CD4-positive, alpha-beta memory T cell (primary cell): ENCODE results near the gene BCL2L12. TPM values are rescaled to one million over a fixed set of nuclear protein-coding genes. Genes with fewer than 3 reads are reported as not detected.
"Not testable (repeated sequence)": the region's sequence is repeated elsewhere in the genome, so short reads cannot be mapped to it uniquely, and the experiment has no call there.

Experiments used
- CTCF ChIA-PET: fragments of 350-600 bp; sonication (Branson Sonifier 250); formaldehyde crosslinking; loops from one replicate; lab custom pipeline; 2021; ENCODE audit warnings: inconsistent platforms; ENCODE audit not compliant: partially characterized antibody; lab: Charles Lee
- POLR2A ChIA-PET: fragments of 350-600 bp; sonication (Branson Sonifier 250); formaldehyde crosslinking; loops from one replicate; lab custom pipeline; 2021; ENCODE audit not compliant: partially characterized antibody; lab: Charles Lee
- DNase-seq, 5 donors: peaks; one replicate each; pipeline versions ENCODE4 v3.0.0 to v3.0.0-alpha.2; 2020 to 2022; ENCODE audit warnings: mixed read lengths in 1 of 5
- H3K27ac ChIP-seq: one replicate; pipeline ENCODE4 v1.7.0; 2013; ENCODE audit warnings: low read depth, low read length
- H3K27me3 ChIP-seq: 2 replicates; pipeline ENCODE4 v1.7.0; 2013; ENCODE audit warnings: mild to moderate bottlenecking, low read length, moderate library complexity; ENCODE audit not compliant: insufficient read depth
- H3K36me3 ChIP-seq: 2 replicates; pipeline ENCODE4 v1.7.0; 2013; ENCODE audit warnings: mild to moderate bottlenecking, low read length, moderate library complexity; ENCODE audit not compliant: insufficient read depth
- H3K4me1 ChIP-seq: 2 replicates; pipeline ENCODE4 v1.7.0; 2013; ENCODE audit warnings: mild to moderate bottlenecking, low read length, moderate library complexity; ENCODE audit not compliant: insufficient read depth
- H3K4me3 ChIP-seq, 2 donors: one replicate each; pipeline ENCODE4 v1.7.0; 2013; ENCODE audit warnings: low read length in 2 of 2, mild to moderate bottlenecking in 1 of 2
- H3K9me3 ChIP-seq, 2 donors: one replicate each; pipeline ENCODE4 v1.7.0; 2013; ENCODE audit warnings: low read length in 2 of 2, control low read depth in 1 of 2; ENCODE audit not compliant: control insufficient read depth in 1 of 2
- H3K27ac Mint-ChIP-seq, 7 donors: one replicate each; pipeline ENCODE4 v1.8.0; 2020 to 2021; ENCODE audit warnings: mixed read lengths in 7 of 7, mild to moderate bottlenecking in 6 of 7, inconsistent platforms in 3 of 7, moderate library complexity in 3 of 7
- H3K27me3 Mint-ChIP-seq, 2 donors: one replicate each; pipeline ENCODE4 v1.8.0; 2020 to 2021; ENCODE audit warnings: mixed read lengths in 2 of 2
- H3K36me3 Mint-ChIP-seq, 2 donors: one replicate each; pipeline ENCODE4 v1.8.0; 2020 to 2021; ENCODE audit warnings: mixed read lengths in 2 of 2, inconsistent platforms in 1 of 2, mild to moderate bottlenecking in 1 of 2
- H3K4me1 Mint-ChIP-seq, 4 donors: one replicate each; pipeline ENCODE4 v1.8.0; 2020 to 2021; ENCODE audit warnings: mixed read lengths in 4 of 4, mild to moderate bottlenecking in 1 of 4
- H3K4me3 Mint-ChIP-seq, 8 donors: one replicate each; pipeline ENCODE4 v1.8.0; 2020 to 2021; ENCODE audit warnings: mixed read lengths in 8 of 8, mild to moderate bottlenecking in 7 of 8, moderate library complexity in 6 of 8, inconsistent platforms in 3 of 8
- H3K9me3 Mint-ChIP-seq, 8 donors: one replicate each; pipeline ENCODE4 v1.8.0; 2020 to 2021; ENCODE audit warnings: mixed read lengths in 8 of 8, mild to moderate bottlenecking in 5 of 8, inconsistent platforms in 3 of 8, moderate library complexity in 1 of 8
- intact Hi-C: fragments of 100-400 bp; cut with micrococcal nuclease; formaldehyde crosslinking; loops from one replicate; pipeline ENCODE4 v1.15.1; 2023
- microRNA-seq: library from miRNA; unstranded; fragments of <30 nt; microRNA quantifications from one replicate; pipeline ENCODE4 v1.2.0, GENCODE V29; 2021; ENCODE audit warnings: borderline replicate concordance, borderline number of aligned reads, borderline microRNAs expressed, mixed read lengths
- polyA plus RNA-seq, 2 donors: library from polyadenylated mRNA; unstranded; fragments of 300-500 nt; fragmentation: Illumina TruSeq; gene quantifications; one replicate each; pipeline ENCODE4 v1.2.3, GENCODE V29; 2021
- total RNA-seq, 2 experiments: library from RNA; stranded (reverse); gene quantifications; one replicate each; pipeline ENCODE4 v1.2.3, GENCODE V29; 2021

BCL2L12 gene
- total and polyA plus RNA-seq, 4 experiments from 2014 or later = 16.3 to 22.1 (median 19.5) TPM

DNA sequence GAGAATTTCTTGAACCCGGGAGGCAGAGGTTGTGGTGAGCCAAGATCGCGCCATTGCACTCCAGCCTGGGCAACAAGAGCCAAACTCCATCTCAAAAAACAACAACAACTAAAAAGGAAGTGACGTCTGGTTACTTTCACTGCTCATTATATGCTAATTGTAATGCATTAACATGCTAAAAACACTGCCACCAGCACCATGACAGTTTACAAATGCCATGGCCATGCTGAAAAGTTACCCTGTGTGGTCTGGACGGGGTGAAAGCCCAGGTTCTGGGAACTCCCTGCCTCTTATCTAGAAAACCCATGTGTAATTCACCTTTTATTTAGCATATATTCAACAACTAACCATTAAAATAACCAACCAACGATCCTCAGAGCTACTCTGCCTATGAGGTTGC lies 53.3 kb downstream of the BCL2L12 start:
- no peak for DNase-seq
- Mint-ChIP-seq H3K4me1 (peaks cover 7 to 12% (median 10%) of the 10 kb centered on the region in 4 donors), H3K27ac (peak overlapping the region in 5 of 7 donors; percentile 47 to 98 (median 79)), H3K27me3 (no peaks in the 10 kb centered on the region), H3K4me3 (peak overlapping the region in 7 of 8 donors; percentile 15 to 67 (median 55)), H3K36me3 (peaks cover 5 to 11% of the 10 kb centered on the region in 2 donors), H3K9me3 (peaks cover 0 to 6% (median 0%) of the 10 kb centered on the region in 8 donors)
- ChIA-PET POLR2A (interaction anchor here (1.1 kb wide), 1 partner anchor 133 kb away, joined by 3 read pairs; no protein-coding TSS in a partner anchor), CTCF (no interaction called here)
- no peaks in the 10 kb centered on the region for H3K36me3 ChIP-seq
- peaks cover 12% of the 10 kb centered on the region for H3K4me1 ChIP-seq
- H3K27me3 ChIP-seq = no peaks in the 10 kb centered on the region
- no peak overlapping the region for H3K4me3 ChIP-seq
- intact Hi-C loops = loop anchor here (5.0 kb wide), 1 partner anchor 158 kb away; the partner anchor contains the start of genes AKT1S1 and TBC1D17
- no peak overlapping the region for H3K27ac ChIP-seq
- H3K9me3 ChIP-seq = no peaks in the 10 kb centered on the region

DNA sequence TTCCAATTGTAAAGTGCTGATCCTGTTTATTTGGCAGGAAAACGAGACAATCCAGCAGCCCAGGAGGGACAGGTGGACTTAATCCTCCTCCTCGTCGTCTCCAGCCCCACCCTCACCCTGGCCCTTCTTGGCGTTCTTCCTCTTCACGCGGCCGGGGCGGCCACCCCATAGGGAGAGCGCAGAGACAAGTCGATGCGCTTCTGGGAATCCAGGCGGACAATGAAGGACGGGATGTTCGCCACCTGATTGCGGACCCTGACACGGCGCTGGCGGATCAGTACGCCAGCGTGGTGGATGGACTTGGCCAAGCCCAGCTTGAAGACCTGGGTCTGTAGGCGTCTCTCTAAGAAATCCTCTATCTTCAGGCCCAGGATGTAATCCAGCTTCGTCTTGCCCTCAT lies 53.7 kb downstream of the BCL2L12 start:
- H3K36me3 ChIP-seq, DNase-seq, H3K9me3 Mint-ChIP-seq, POLR2A ChIA-PET, H3K9me3 ChIP-seq, H3K27ac ChIP-seq, H3K27me3 ChIP-seq, H3K4me3 ChIP-seq, H3K27me3 Mint-ChIP-seq: not testable (repeated sequence)
- Mint-ChIP-seq H3K36me3 (peaks cover 5 to 14% of the 10 kb centered on the region in 2 donors), H3K4me3 (peak overlapping the region in 4 of 8 donors; percentile 15 to 67 (median 57)), H3K4me1 (peaks cover 7 to 12% (median 10%) of the 10 kb centered on the region in 4 donors), H3K27ac (peak overlapping the region in 2 of 7 donors; percentile 50 to 79)
- intact Hi-C loops = loop anchor here (5.0 kb wide), 1 partner anchor 158 kb away; the partner anchor contains the start of genes AKT1S1 and TBC1D17
- H3K4me1 ChIP-seq = peaks cover 12% of the 10 kb centered on the region
- CTCF ChIA-PET = interaction anchor here (0.7 kb wide), 1 partner anchor 405 kb away, joined by 3 read pairs; no protein-coding TSS in a partner anchor

Small RNA genes lying within 50 kb of the gene (microRNA-seq; reads per million reads assigned to microRNA genes)
- not detected for gene MIR5088

Other genes with a start within 250 kb of the BCL2L12 start
- not detected for gene PTH2, start 242.5 kb upstream of the BCL2L12 start, total RNA-seq
- not detected for gene PTH2, start 242.5 kb upstream of the BCL2L12 start, polyA plus RNA-seq
- not detected for gene GFY, start 240.5 kb upstream of the BCL2L12 start, total RNA-seq
- not detected for gene GFY, start 240.5 kb upstream of the BCL2L12 start, polyA plus RNA-seq
- gene SLC17A7, start 224.4 kb upstream of the BCL2L12 start, total RNA-seq = under 1 TPM; 0.15 to 0.25 TPM
- gene SLC17A7, start 224.4 kb upstream of the BCL2L12 start, polyA plus RNA-seq = not detected
- 100 to 1,000 TPM; 178 to 186 TPM for gene PIH1D1, start 214.1 kb upstream of the BCL2L12 start, total RNA-seq
- gene PIH1D1, start 214.1 kb upstream of the BCL2L12 start, polyA plus RNA-seq = 100 to 1,000 TPM in 1 of 2 donors, 10 to 100 TPM in 1; 87.2 to 124 TPM
- 10 to 100 TPM; 31.6 to 32.6 TPM for gene ALDH16A1, start 212.7 kb upstream of the BCL2L12 start, total RNA-seq
- gene ALDH16A1, start 212.7 kb upstream of the BCL2L12 start, polyA plus RNA-seq = 10 to 100 TPM; 28.4 to 40.1 TPM
- 100 to 1,000 TPM; 114 to 115 TPM for gene FLT3LG, start 191.7 kb upstream of the BCL2L12 start, total RNA-seq
- 100 to 1,000 TPM; 145 to 252 TPM for gene FLT3LG, start 191.7 kb upstream of the BCL2L12 start, polyA plus RNA-seq
- gene RPL13A, start 178.3 kb upstream of the BCL2L12 start, total RNA-seq = 1,000 to 10,000 TPM; 5,517 to 5,661 TPM
- 1,000 to 10,000 TPM; 1,827 to 3,046 TPM for gene RPL13A, start 178.3 kb upstream of the BCL2L12 start, polyA plus RNA-seq
- 1,000 to 10,000 TPM; 3,135 to 3,272 TPM for gene RPS11, start 169.5 kb upstream of the BCL2L12 start, total RNA-seq
- 1,000 to 10,000 TPM; 1,691 to 2,012 TPM for gene RPS11, start 169.5 kb upstream of the BCL2L12 start, polyA plus RNA-seq
- 10 to 100 TPM; 21.9 to 25.8 TPM for gene FCGRT, start 153.3 kb upstream of the BCL2L12 start, total RNA-seq
- gene FCGRT, start 153.3 kb upstream of the BCL2L12 start, polyA plus RNA-seq = 10 to 100 TPM; 40.2 to 42.5 TPM
- gene RCN3, start 137.9 kb upstream of the BCL2L12 start, total RNA-seq = 1 to 10 TPM; 2.4 to 2.5 TPM
- 1 to 10 TPM; 1.2 to 1.5 TPM for gene RCN3, start 137.9 kb upstream of the BCL2L12 start, polyA plus RNA-seq
- 100 to 1,000 TPM; 177 to 191 TPM for gene NOSIP, start 85.4 kb upstream of the BCL2L12 start, total RNA-seq
- 100 to 1,000 TPM; 650 to 674 TPM for gene NOSIP, start 85.4 kb upstream of the BCL2L12 start, polyA plus RNA-seq
- gene PRRG2, start 84.6 kb upstream of the BCL2L12 start, total RNA-seq = 1 to 10 TPM; 1.0 to 1.7 TPM
- under 1 TPM in 1 of 2 donors, not detected in 1; 0.34 TPM for gene PRRG2, start 84.6 kb upstream of the BCL2L12 start, polyA plus RNA-seq
- gene PRR12, start 74.8 kb upstream of the BCL2L12 start, total RNA-seq = 10 to 100 TPM; 64.6 to 65.1 TPM
- 1 to 10 TPM in 1 of 2 donors, not detected in 1; 1.2 TPM for gene PRR12, start 74.8 kb upstream of the BCL2L12 start, polyA plus RNA-seq
- 10 to 100 TPM; 12.0 to 13.4 TPM for gene RRAS, start 25.8 kb upstream of the BCL2L12 start, total RNA-seq
- 10 to 100 TPM; 28.0 to 32.1 TPM for gene RRAS, start 25.8 kb upstream of the BCL2L12 start, polyA plus RNA-seq
- gene SCAF1, start 23.7 kb upstream of the BCL2L12 start, total RNA-seq = 10 to 100 TPM; 60.5 to 62.7 TPM
- 1 to 10 TPM in 1 of 2 donors, not detected in 1; 4.0 TPM for gene SCAF1, start 23.7 kb upstream of the BCL2L12 start, polyA plus RNA-seq
- gene IRF3, start 76 bp upstream of the BCL2L12 start, total RNA-seq = 100 to 1,000 TPM; 366 to 386 TPM
- gene IRF3, start 76 bp upstream of the BCL2L12 start, polyA plus RNA-seq = 10 to 100 TPM; 64.1 to 72.8 TPM
- 10 to 100 TPM; 76.6 to 92.9 TPM for gene PRMT1, start 11.3 kb downstream of the BCL2L12 start, total RNA-seq
- 100 to 1,000 TPM; 140 to 213 TPM for gene PRMT1, start 11.3 kb downstream of the BCL2L12 start, polyA plus RNA-seq
- gene ADM5, start 23.7 kb downstream of the BCL2L12 start, total RNA-seq = 1 to 10 TPM; 4.0 to 4.4 TPM
- gene ADM5, start 23.7 kb downstream of the BCL2L12 start, polyA plus RNA-seq = under 1 TPM in 1 of 2 donors, not detected in 1; 0.24 TPM
- 1 to 10 TPM in 1 of 2 experiments, under 1 TPM in 1; 0.64 to 1.5 TPM for gene CPT1C, start 25.2 kb downstream of the BCL2L12 start, total RNA-seq
- under 1 TPM; 0.24 to 0.57 TPM for gene CPT1C, start 25.2 kb downstream of the BCL2L12 start, polyA plus RNA-seq
- 1 to 10 TPM in 1 of 2 experiments, under 1 TPM in 1; 0.90 to 1.1 TPM for gene TSKS, start 97.4 kb downstream of the BCL2L12 start, total RNA-seq
- gene TSKS, start 97.4 kb downstream of the BCL2L12 start, polyA plus RNA-seq = under 1 TPM; 0.16 to 0.56 TPM
- 10 to 100 TPM; 55.5 to 56.2 TPM for gene AP2A1, start 101.1 kb downstream of the BCL2L12 start, total RNA-seq
- gene AP2A1, start 101.1 kb downstream of the BCL2L12 start, polyA plus RNA-seq = 1 to 10 TPM; 2.6 to 9.5 TPM
- 10 to 100 TPM; 22.4 to 24.1 TPM for gene FUZ, start 147.4 kb downstream of the BCL2L12 start, total RNA-seq
- 1 to 10 TPM; 4.9 to 7.4 TPM for gene FUZ, start 147.4 kb downstream of the BCL2L12 start, polyA plus RNA-seq
- 10 to 100 TPM; 41.8 to 48.8 TPM for gene MED25, start 152.4 kb downstream of the BCL2L12 start, total RNA-seq
- gene MED25, start 152.4 kb downstream of the BCL2L12 start, polyA plus RNA-seq = 10 to 100 TPM; 10.7 to 22.9 TPM
- 100 to 1,000 TPM; 150 to 156 TPM for gene PTOV1, start 185.2 kb downstream of the BCL2L12 start, total RNA-seq
- gene PTOV1, start 185.2 kb downstream of the BCL2L12 start, polyA plus RNA-seq = 10 to 100 TPM; 40.7 to 57.9 TPM
- 100 to 1,000 TPM; 171 to 192 TPM for gene PNKP, start 201.6 kb downstream of the BCL2L12 start, total RNA-seq
- 10 to 100 TPM; 28.9 to 33.9 TPM for gene PNKP, start 201.6 kb downstream of the BCL2L12 start, polyA plus RNA-seq
- gene AKT1S1, start 211.4 kb downstream of the BCL2L12 start, total RNA-seq = 10 to 100 TPM; 19.7 to 20.2 TPM
- gene AKT1S1, start 211.4 kb downstream of the BCL2L12 start, polyA plus RNA-seq = 1 to 10 TPM; 2.5 to 4.8 TPM
- 100 to 1,000 TPM; 101 TPM for gene TBC1D17, start 211.8 kb downstream of the BCL2L12 start, total RNA-seq
- 10 to 100 TPM in 1 of 2 donors, 1 to 10 TPM in 1; 6.0 to 14.9 TPM for gene TBC1D17, start 211.8 kb downstream of the BCL2L12 start, polyA plus RNA-seq
- gene IL4I1, start 231.0 kb downstream of the BCL2L12 start, total RNA-seq = 1 to 10 TPM; 2.6 to 3.4 TPM
- 10 to 100 TPM in 1 of 2 donors, 1 to 10 TPM in 1; 9.4 to 10.4 TPM for gene IL4I1, start 231.0 kb downstream of the BCL2L12 start, polyA plus RNA-seq